Body of pancreas (tissue), 4 donors: Measurements from ENCODE around the gene PCIF1.

Experiments
- POLR2A ChIP-seq, 3 donors: fragments of 450-650 bp; IDR thresholded peaks; one replicate each; pipeline ENCODE4 v1.6.1; 2016; ENCODE audit warnings: antibody characterized with exemption in 3 of 3, mild to moderate bottlenecking in 2 of 3
- TF ChIP-seq, protein P1 (sequence below), 7 experiments: fragments of 450-650 bp in 4 of 7; fragments of 200-600 bp in 3 of 7; sonication (generic) in 3 of 7; IDR thresholded peaks; one replicate each; pipeline ENCODE4 v1.5.1; 2016 to 2019; ENCODE audit warnings: antibody characterized with exemption in 7 of 7

DNA sequence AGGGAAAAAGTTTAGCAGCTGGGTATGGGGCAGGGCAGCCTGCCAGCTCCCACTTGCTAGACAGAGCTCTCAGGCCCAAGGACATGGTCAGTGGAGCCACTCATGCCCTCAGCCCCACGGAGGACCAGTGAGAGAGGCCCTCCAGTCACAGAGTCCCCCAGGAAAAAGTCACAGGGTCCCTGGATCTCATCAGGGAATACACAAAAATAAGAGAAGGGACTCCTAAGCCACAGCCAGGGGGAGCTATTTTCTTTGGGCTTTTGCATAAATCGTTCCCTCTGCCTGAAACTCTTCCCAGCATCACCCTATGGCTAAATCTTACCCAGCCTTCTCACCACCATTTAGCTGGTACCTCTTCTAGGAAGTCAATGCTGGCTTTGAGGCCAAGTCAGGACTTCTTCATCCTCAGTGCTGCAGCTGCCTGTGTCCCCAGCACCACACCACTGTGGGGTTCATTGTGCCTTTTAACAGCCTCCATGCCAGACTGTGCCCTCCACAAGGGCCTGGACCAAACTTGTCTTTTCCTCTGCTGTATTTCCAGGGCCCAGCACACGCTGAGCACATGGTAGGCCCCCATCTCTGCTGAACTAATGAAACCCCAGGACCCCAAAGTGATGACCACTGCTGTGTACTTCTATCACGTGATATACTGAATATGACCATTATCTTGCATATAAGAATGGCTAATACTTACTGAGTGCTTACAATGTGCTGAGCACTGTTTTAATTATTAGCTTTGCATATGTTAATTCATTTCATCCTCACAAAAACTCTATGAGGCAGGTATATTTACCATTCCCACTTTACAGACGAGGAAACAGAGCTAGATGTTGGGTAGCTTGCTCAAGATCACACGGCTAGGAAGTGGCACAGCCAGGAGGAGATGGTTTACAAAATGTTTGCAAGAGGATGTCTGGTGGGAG is 35.5 kb downstream of the PCIF1 start:
- TF ChIP-seq, protein P1, sequence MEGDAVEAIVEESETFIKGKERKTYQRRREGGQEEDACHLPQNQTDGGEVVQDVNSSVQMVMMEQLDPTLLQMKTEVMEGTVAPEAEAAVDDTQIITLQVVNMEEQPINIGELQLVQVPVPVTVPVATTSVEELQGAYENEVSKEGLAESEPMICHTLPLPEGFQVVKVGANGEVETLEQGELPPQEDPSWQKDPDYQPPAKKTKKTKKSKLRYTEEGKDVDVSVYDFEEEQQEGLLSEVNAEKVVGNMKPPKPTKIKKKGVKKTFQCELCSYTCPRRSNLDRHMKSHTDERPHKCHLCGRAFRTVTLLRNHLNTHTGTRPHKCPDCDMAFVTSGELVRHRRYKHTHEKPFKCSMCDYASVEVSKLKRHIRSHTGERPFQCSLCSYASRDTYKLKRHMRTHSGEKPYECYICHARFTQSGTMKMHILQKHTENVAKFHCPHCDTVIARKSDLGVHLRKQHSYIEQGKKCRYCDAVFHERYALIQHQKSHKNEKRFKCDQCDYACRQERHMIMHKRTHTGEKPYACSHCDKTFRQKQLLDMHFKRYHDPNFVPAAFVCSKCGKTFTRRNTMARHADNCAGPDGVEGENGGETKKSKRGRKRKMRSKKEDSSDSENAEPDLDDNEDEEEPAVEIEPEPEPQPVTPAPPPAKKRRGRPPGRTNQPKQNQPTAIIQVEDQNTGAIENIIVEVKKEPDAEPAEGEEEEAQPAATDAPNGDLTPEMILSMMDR (IDR thresholded peaks at IDR 0.05) = peak in 6 of 7 experiments; percentile 38 to 51 (median 47)
- no peak for TF ChIP-seq POLR2A (IDR thresholded peaks at IDR 0.05)
